ENCODE measurements around the gene PRTFDC1. TPM values are rescaled to one million over a fixed set of nuclear protein-coding genes. Genes with fewer than 3 reads are reported as not detected.
A peak's percentile ranks its signal among the peaks of the same experiment; 100 is the strongest.
"Not testable (repeated sequence)": the region's sequence is repeated elsewhere in the genome, so short reads cannot be mapped to it uniquely, and the experiment has no call there.

PRTFDC1 gene
- total RNA-seq, 1 experiment from 2014 or later: not detected

GRCh38 chr10:24925799-24926198 lies 26.6 kb downstream of the PRTFDC1 start:
- H3K36me3 Mint-ChIP-seq (ENCODE audit: insufficient read depth, unreplicated experiment): no peaks in the 10 kb centered on the region
- no peaks in the 10 kb centered on the region for H3K27me3 Mint-ChIP-seq (ENCODE audit: insufficient read depth, unreplicated experiment)
- DNase-seq (ENCODE audit: unreplicated experiment): no peak
- no peak overlapping the region for H3K4me3 Mint-ChIP-seq (ENCODE audit: unreplicated experiment)
- POLR2A ChIA-PET: no interaction called here
- TF ChIP-seq CTCF (IDR thresholded peaks at IDR 0.05; ENCODE audit: unreplicated experiment): no peak
- peaks cover 9% of the 10 kb centered on the region for H3K4me1 Mint-ChIP-seq (ENCODE audit: insufficient read depth, unreplicated experiment)
- H3K27ac Mint-ChIP-seq (ENCODE audit: low read depth, unreplicated experiment): no peak overlapping the region
- BruUV-seq (replicated peaks): no TSS peak
- CTCF ChIA-PET: no interaction called here
- H3K9me3 Mint-ChIP-seq (ENCODE audit: unreplicated experiment): peaks cover 8% of the 10 kb centered on the region
- intact Hi-C loops (cut with micrococcal nuclease): no loop called here

- intact Hi-C loops (cut with micrococcal nuclease): not testable (repeated sequence)
Measured at GRCh38 chr10:24924483-24924882, 27.9 kb downstream of the PRTFDC1 start.

GRCh38 chr10:24922222-24922868 lies 30.1 kb downstream of the PRTFDC1 start:
- intact Hi-C loops (cut with micrococcal nuclease); DNase-seq (ENCODE audit: unreplicated experiment); H3K27me3 Mint-ChIP-seq (ENCODE audit: insufficient read depth, unreplicated experiment); H3K9me3 Mint-ChIP-seq (ENCODE audit: unreplicated experiment); H3K36me3 Mint-ChIP-seq (ENCODE audit: insufficient read depth, unreplicated experiment); H3K4me3 Mint-ChIP-seq (ENCODE audit: unreplicated experiment); CTCF ChIA-PET; H3K27ac Mint-ChIP-seq (ENCODE audit: low read depth, unreplicated experiment); H3K4me1 Mint-ChIP-seq (ENCODE audit: insufficient read depth, unreplicated experiment); BruUV-seq (replicated peaks): not testable (repeated sequence)
- POLR2A ChIA-PET: interaction anchor here (0.9 to 1.8 kb wide), 3 partner anchors 8 to 58 kb away, joined by 3 to 8 read pairs (median 7); no protein-coding TSS in a partner anchor

More at GRCh38 chr10:24924483-24924882, 27.9 kb downstream of the PRTFDC1 start:
- H3K36me3 Mint-ChIP-seq (ENCODE audit: insufficient read depth, unreplicated experiment); H3K27me3 Mint-ChIP-seq (ENCODE audit: insufficient read depth, unreplicated experiment); POLR2A ChIA-PET; H3K4me3 Mint-ChIP-seq (ENCODE audit: unreplicated experiment); H3K9me3 Mint-ChIP-seq (ENCODE audit: unreplicated experiment); H3K27ac Mint-ChIP-seq (ENCODE audit: low read depth, unreplicated experiment); DNase-seq (ENCODE audit: unreplicated experiment); H3K4me1 Mint-ChIP-seq (ENCODE audit: insufficient read depth, unreplicated experiment); CTCF ChIA-PET; BruUV-seq (replicated peaks): not testable (repeated sequence)

DNA sequence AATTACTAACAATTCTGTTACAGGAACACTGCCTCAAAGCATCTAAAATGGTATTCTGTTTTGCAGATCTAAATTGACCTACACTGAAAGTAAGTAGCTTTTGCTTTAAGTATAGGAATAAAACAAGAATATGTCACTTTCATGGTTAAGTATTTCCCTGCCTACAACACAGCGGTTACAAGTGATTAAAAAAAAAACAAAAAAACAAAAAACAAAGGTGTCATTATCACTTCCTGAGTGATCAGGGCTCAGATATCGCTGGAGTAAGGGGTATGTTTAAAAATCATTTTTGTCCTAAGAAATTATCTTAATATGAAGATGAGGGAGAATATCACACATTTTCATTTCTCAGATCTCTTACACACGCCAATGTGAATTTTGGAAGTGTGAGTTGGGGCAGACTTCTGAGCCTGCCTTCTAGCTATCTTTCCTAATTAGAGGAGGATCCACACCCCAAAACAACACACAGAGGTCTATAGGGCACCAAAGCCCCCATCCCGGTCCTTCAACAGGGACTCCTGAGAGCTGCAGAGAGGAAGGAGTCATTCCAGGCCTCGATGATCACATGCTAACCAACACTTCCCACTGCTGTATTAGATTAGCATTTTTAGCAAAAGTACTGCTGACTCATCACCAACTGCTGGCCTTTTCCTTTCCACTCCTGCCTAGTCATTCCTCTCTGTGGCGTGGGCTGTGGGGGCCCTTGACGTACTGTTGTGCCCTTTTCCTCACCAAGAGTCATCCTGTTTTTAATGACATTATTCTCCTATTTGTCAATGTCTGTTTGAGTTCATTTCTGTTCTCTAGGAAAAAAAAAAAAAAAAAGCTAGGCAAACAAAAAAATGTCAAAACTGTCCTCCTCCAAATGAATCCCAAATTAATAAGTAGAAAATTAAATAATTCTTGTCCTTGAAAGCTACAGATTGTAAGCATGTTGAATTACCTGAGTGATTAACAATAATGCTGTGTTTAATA lies 31.2 kb downstream of the PRTFDC1 start:
- POLR2A ChIA-PET: interaction anchor here (0.7 to 1.8 kb wide), 5 partner anchors 9 to 101 kb away, joined by 3 to 8 read pairs (median 4); no protein-coding TSS in a partner anchor
- CTCF ChIA-PET: interaction anchor here (0.5 to 0.7 kb wide), 7 partner anchors 35 to 1677 kb away, joined by 3 to 5 read pairs (median 4); no protein-coding TSS in a partner anchor
- Mint-ChIP-seq H3K36me3 (ENCODE audit: insufficient read depth, unreplicated experiment) (no peaks in the 10 kb centered on the region), H3K4me3 (ENCODE audit: unreplicated experiment) (no peak overlapping the region), H3K27me3 (ENCODE audit: insufficient read depth, unreplicated experiment) (no peaks in the 10 kb centered on the region), H3K9me3 (ENCODE audit: unreplicated experiment) (peaks cover 8% of the 10 kb centered on the region), H3K27ac (ENCODE audit: low read depth, unreplicated experiment) (peak overlapping the region; percentile 70), H3K4me1 (ENCODE audit: insufficient read depth, unreplicated experiment) (peaks cover 10% of the 10 kb centered on the region)
- DNase-seq (ENCODE audit: unreplicated experiment): peak; percentile 58
- TF ChIP-seq CTCF (IDR thresholded peaks at IDR 0.05; ENCODE audit: unreplicated experiment): no peak
- intact Hi-C loops (cut with micrococcal nuclease): no loop called here
- BruUV-seq (replicated peaks): no TSS peak

DNA sequence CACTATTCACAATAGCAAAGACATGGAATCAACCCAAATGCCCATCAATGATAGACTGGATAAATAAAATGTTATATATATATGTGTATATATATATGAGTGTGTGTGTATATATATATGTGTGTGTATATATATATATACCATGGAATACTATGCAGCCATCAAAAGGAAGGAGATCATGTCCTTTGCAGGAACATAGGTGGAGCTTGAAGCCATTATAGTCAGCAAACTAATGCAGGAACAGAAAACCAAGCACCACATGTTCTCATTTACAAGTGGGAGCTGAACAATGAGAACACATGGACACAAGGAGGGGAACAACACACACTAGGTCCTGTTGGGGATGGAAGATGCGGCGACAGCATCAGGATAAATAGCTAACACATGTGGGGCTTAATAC lies 32.2 kb downstream of the PRTFDC1 start:
- POLR2A ChIA-PET: interaction anchor here (0.6 to 1.8 kb wide), 4 partner anchors 10 to 1671 kb away, joined by 3 to 8 read pairs (median 4); no protein-coding TSS in a partner anchor
- intact Hi-C loops (cut with micrococcal nuclease); H3K27me3 Mint-ChIP-seq (ENCODE audit: insufficient read depth, unreplicated experiment); H3K4me1 Mint-ChIP-seq (ENCODE audit: insufficient read depth, unreplicated experiment); H3K27ac Mint-ChIP-seq (ENCODE audit: low read depth, unreplicated experiment); BruUV-seq (replicated peaks); H3K36me3 Mint-ChIP-seq (ENCODE audit: insufficient read depth, unreplicated experiment); H3K9me3 Mint-ChIP-seq (ENCODE audit: unreplicated experiment); H3K4me3 Mint-ChIP-seq (ENCODE audit: unreplicated experiment); DNase-seq (ENCODE audit: unreplicated experiment): not testable (repeated sequence)
- CTCF ChIA-PET: interaction anchor here (1.1 kb wide), 1 partner anchor 16 kb away, joined by 3 read pairs; no protein-coding TSS in a partner anchor

DNA sequence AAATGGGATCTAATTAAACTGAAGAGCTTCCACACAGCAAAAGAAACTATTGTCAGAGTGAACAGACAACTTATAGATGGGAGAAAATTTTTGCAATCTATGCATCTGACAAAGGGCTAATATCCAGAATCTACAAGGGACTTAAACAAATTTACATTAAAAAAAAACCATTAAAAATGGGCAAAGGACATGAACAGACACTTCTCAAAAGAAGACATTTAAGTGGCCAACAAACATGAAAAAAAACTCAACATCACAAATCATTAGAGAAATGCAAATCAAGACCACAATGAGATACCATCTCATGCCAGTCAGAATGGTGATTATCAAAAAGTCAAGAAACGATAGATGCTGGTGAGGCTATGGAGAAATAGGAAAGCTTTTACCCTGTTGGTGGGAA lies 32.8 kb downstream of the PRTFDC1 start:
- POLR2A ChIA-PET: interaction anchor here (0.6 to 0.7 kb wide), 2 partner anchors 74 to 1671 kb away, joined by 3 read pairs; no protein-coding TSS in a partner anchor
- BruUV-seq (replicated peaks); intact Hi-C loops (cut with micrococcal nuclease): not testable (repeated sequence)

More for the DNA sequence above, 32.8 kb downstream of the PRTFDC1 start:
- CTCF ChIA-PET: interaction anchor here (1.1 kb wide), 1 partner anchor 16 kb away, joined by 3 read pairs; no protein-coding TSS in a partner anchor
- not testable (repeated sequence) for DNase-seq (ENCODE audit: unreplicated experiment); H3K9me3 Mint-ChIP-seq (ENCODE audit: unreplicated experiment); H3K36me3 Mint-ChIP-seq (ENCODE audit: insufficient read depth, unreplicated experiment); H3K4me1 Mint-ChIP-seq (ENCODE audit: insufficient read depth, unreplicated experiment); H3K27ac Mint-ChIP-seq (ENCODE audit: low read depth, unreplicated experiment); H3K27me3 Mint-ChIP-seq (ENCODE audit: insufficient read depth, unreplicated experiment); H3K4me3 Mint-ChIP-seq (ENCODE audit: unreplicated experiment)

All from MCF 10A (cell line).